ENCODE measurements around the gene ITGA3. TPM values are rescaled to one million over a fixed set of nuclear protein-coding genes. Genes with fewer than 3 reads are reported as not detected.

The ITGA3 gene
- total RNA-seq, 2 experiments from 2014 or later = 10.3 to 11.3 TPM

Other genes with a start within 250 kb of the ITGA3 start
- gene TAC4, start 208.0 kb upstream of the ITGA3 start, total RNA-seq = not detected
- under 1 TPM in 1 of 2 experiments, not detected in 1; 0.23 TPM for gene DLX4, start 86.9 kb upstream of the ITGA3 start, total RNA-seq
- not detected for gene DLX3, start 60.9 kb upstream of the ITGA3 start, total RNA-seq
- gene PDK2, start 39.2 kb downstream of the ITGA3 start, total RNA-seq = 10 to 100 TPM; 13.6 to 20.9 TPM
- 1 to 10 TPM in 1 of 2 experiments, under 1 TPM in 1; 0.35 to 1.1 TPM for gene SAMD14, start 74.0 kb downstream of the ITGA3 start, total RNA-seq
- 100 to 1,000 TPM; 108 to 121 TPM for gene PPP1R9B, start 94.6 kb downstream of the ITGA3 start, total RNA-seq
- gene SGCA, start 109.9 kb downstream of the ITGA3 start, total RNA-seq = under 1 TPM in 1 of 2 experiments, not detected in 1; 0.23 TPM
- 1 to 10 TPM in 1 of 2 experiments, under 1 TPM in 1; 0.67 to 1.6 TPM for gene COL1A1, start 145.5 kb downstream of the ITGA3 start, total RNA-seq
- under 1 TPM; 0.07 to 0.09 TPM for gene TMEM92, start 218.4 kb downstream of the ITGA3 start, total RNA-seq